GM12878 (cell line): ENCODE results near the gene KRT71. TPM values are rescaled to one million over a fixed set of nuclear protein-coding genes. Genes with fewer than 3 reads are reported as not detected.

Source experiments
- ATAC-seq: fragments of 200-7000 bp; cut with Tn5 transposase; 3 replicates; pipeline ENCODE4 v1.9.1; 2020; ENCODE audit warnings: mild to moderate bottlenecking, moderate library complexity
- BruUV-seq: library from RNA; stranded (reverse); fragments of 400-500 nt; replicated peaks from 2 replicates; lab custom pipeline; 2021; lab: Mats Ljungman, UMichigan
- CTCF ChIA-PET: fragments of 300-600 bp; sonication (Branson Sonifier 250); formaldehyde crosslinking; extraction: SDS; loops from one replicate; lab custom pipeline; 2021; ENCODE audit warnings: inconsistent platforms; lab: Yijun Ruan, JAX
- POLR2A ChIA-PET: fragments of 350-600 bp; formaldehyde crosslinking; extraction: SDS; loops from one replicate; lab custom pipeline; 2021; ENCODE audit warnings: inconsistent platforms; lab: Charles Lee
- RAD21 ChIA-PET: fragments of 300-600 bp; sonication (Branson Sonifier 250); formaldehyde crosslinking; loops from one replicate; lab custom pipeline; 2023; ENCODE audit warnings: antibody characterized with exemption; ENCODE audit not compliant: unreplicated experiment; lab: Charles Lee
- SMC1A ChIA-PET: fragments of 300-600 bp; sonication (Branson Sonifier 250); formaldehyde crosslinking; loops from one replicate; lab custom pipeline; 2023; ENCODE audit not compliant: unreplicated experiment, uncharacterized antibody; lab: Charles Lee
- DNase-seq: peaks from one replicate; pipeline ENCODE4 v3.0.0-alpha.2; 2011; ENCODE audit warnings: low read depth, low spot score
- FAIRE-seq: peaks from 3 replicates; lab custom pipeline; 2011; peaks lifted over from hg19 to GRCh38; lab: Jason Lieb, UNC
- H2AFZ ChIP-seq: 2 replicates; pipeline ENCODE4 v1.6.0; 2011; ENCODE audit warnings: low read depth, low read length, control low read depth; ENCODE audit not compliant: control insufficient read depth
- H3K27ac ChIP-seq: 2 replicates; pipeline ENCODE4 v1.5.1; 2011; ENCODE audit warnings: control low read depth; ENCODE audit not compliant: control insufficient read depth, insufficient read depth
- H3K27me3 ChIP-seq, 2 experiments: replicated peaks in 1 of 2; 2 replicates each; pipeline versions ENCODE4 v1.6.0 to v1.6.1; 2011; ENCODE audit warnings: low read length in 1 of 2; ENCODE audit not compliant: control insufficient read depth in 2 of 2, insufficient read depth in 2 of 2
- H3K36me3 ChIP-seq, 2 experiments: 2 replicates each; pipeline ENCODE4 v1.5.1; 2011; ENCODE audit warnings: low read length in 1 of 2; ENCODE audit not compliant: control insufficient read depth in 2 of 2, insufficient read depth in 2 of 2
- H3K4me1 ChIP-seq: 2 replicates; pipeline ENCODE4 v1.6.1; 2011; ENCODE audit warnings: mild to moderate bottlenecking, low read length, moderate library complexity, mixed read lengths; ENCODE audit not compliant: control insufficient read depth, insufficient read depth
- H3K4me2 ChIP-seq: 2 replicates; pipeline ENCODE4 v1.6.0; 2011; ENCODE audit warnings: control low read depth; ENCODE audit not compliant: control insufficient read depth, insufficient read depth
- H3K4me3 ChIP-seq: fragments of 200-600 bp; sonication (generic); 2 replicates; pipeline ENCODE4 v1.5.1; 2016
- H3K79me2 ChIP-seq: 2 replicates; pipeline ENCODE4 v1.6.0; 2011; ENCODE audit warnings: low read length; ENCODE audit not compliant: control insufficient read depth, insufficient read depth
- H3K9ac ChIP-seq: 2 replicates; pipeline ENCODE4 v1.8.0; 2011; ENCODE audit warnings: low read length, control low read depth, mixed read lengths; ENCODE audit not compliant: control insufficient read depth, insufficient read depth
- H3K9me3 ChIP-seq: replicated peaks from 3 replicates; pipeline ENCODE4 v1.5.1; 2011; ENCODE audit warnings: mild to moderate bottlenecking, low read length; ENCODE audit not compliant: control insufficient read depth, insufficient read depth
- H4K20me1 ChIP-seq: 2 replicates; pipeline ENCODE4 v1.6.0; 2011; ENCODE audit not compliant: control insufficient read depth, insufficient read depth
- ATF7 ChIP-seq: fragments of 450-650 bp; IDR thresholded peaks from 2 replicates; pipeline ENCODE4 v1.6.1; 2016; ENCODE audit warnings: low read depth, mild to moderate bottlenecking
- BMI1 ChIP-seq: fragments of 450-650 bp; IDR thresholded peaks from 2 replicates; pipeline ENCODE4 v1.6.1; 2016; ENCODE audit warnings: mild to moderate bottlenecking, moderate library complexity, borderline replicate concordance
- CHD2 ChIP-seq: IDR thresholded peaks from 2 replicates; pipeline ENCODE4 v1.6.1; 2011; ENCODE audit warnings: low read depth, low read length, improper control_type of control experiment, borderline replicate concordance
- ELK1 ChIP-seq: IDR thresholded peaks from 2 replicates; pipeline ENCODE4 v1.6.1; 2012; ENCODE audit warnings: low read depth, low read length, improper control_type of control experiment
- ESRRA ChIP-seq: IDR thresholded peaks from 2 replicates; pipeline ENCODE4 v1.6.1; 2012; ENCODE audit warnings: mild to moderate bottlenecking, low read length, improper control_type of control experiment
- MEF2B ChIP-seq: fragments of 450-650 bp; IDR thresholded peaks from 2 replicates; pipeline ENCODE4 v1.6.1; 2018; ENCODE audit warnings: mild to moderate bottlenecking, moderate library complexity; ENCODE audit not compliant: partially characterized antibody, poor library complexity, severe bottlenecking
- RBBP5 ChIP-seq: fragments of 200-600 bp; sonication (generic); conservative IDR thresholded peaks from 2 replicates; pipeline ENCODE4 v1.6.1; 2016
- RFX5 ChIP-seq: IDR thresholded peaks from 2 replicates; pipeline ENCODE4 v1.6.1; 2011; ENCODE audit warnings: low read depth, low read length, improper control_type of control experiment
- RUNX3 ChIP-seq: IDR thresholded peaks from 2 replicates; pipeline ENCODE4 v1.6.1; 2012; ENCODE audit warnings: low read length, inconsistent platforms
- SKIL ChIP-seq: fragments of 450-650 bp; IDR thresholded peaks from 2 replicates; pipeline ENCODE4 v1.6.1; 2017; ENCODE audit warnings: mild to moderate bottlenecking, low read depth, inconsistent platforms; ENCODE audit not compliant: poor library complexity, severe bottlenecking
- SMARCA5 ChIP-seq: fragments of 450-650 bp; IDR thresholded peaks from 2 replicates; pipeline ENCODE4 v1.6.1; 2017; ENCODE audit warnings: mild to moderate bottlenecking
- SP1 ChIP-seq: IDR thresholded peaks from one replicate; pipeline ENCODE4 v1.6.1; 2011; ENCODE audit warnings: low read depth, low read length
- SRF ChIP-seq, 2 experiments: IDR thresholded peaks; 2 replicates each; pipeline ENCODE4 v1.6.1; 2011; ENCODE audit warnings: low read depth in 2 of 2, low read length in 2 of 2, mild to moderate bottlenecking in 1 of 2, moderate library complexity in 1 of 2
- TCF7 ChIP-seq: IDR thresholded peaks from 2 replicates; pipeline ENCODE4 v1.6.1; 2014; ENCODE audit warnings: antibody characterized with exemption, borderline replicate concordance
- ZNF384 ChIP-seq: IDR thresholded peaks from 2 replicates; pipeline ENCODE4 v1.6.1; 2012; ENCODE audit warnings: low read depth, mild to moderate bottlenecking, low read length, improper control_type of control experiment, borderline replicate concordance
- ZNF622 ChIP-seq: fragments of 450-650 bp; IDR thresholded peaks from 2 replicates; pipeline ENCODE4 v1.6.1; 2017; ENCODE audit warnings: mild to moderate bottlenecking, inconsistent platforms
- ZNF687 ChIP-seq: fragments of 450-650 bp; IDR thresholded peaks from 2 replicates; pipeline ENCODE4 v1.6.1; 2017; ENCODE audit warnings: mild to moderate bottlenecking, moderate library complexity
- WGBS: methylation state at CpG from one replicate; pipeline ENCODE4 v1.1.6; 2016; ENCODE audit warnings: low lambda C conversion rate; ENCODE audit not compliant: insufficient replicate concordance, insufficient coverage; ENCODE audit errors: missing lambda C conversion rate; 5-methylcytosine and 5-hydroxymethylcytosine counted together
- in situ Hi-C: fragments of 300-500 bp; cut with MboI; formaldehyde crosslinking; loops from 9 replicates; pipeline ENCODE4 v1.14.3; 2018; ENCODE audit warnings: mixed read lengths
- intact Hi-C: fragments of 100-400 bp; cut with micrococcal nuclease; formaldehyde crosslinking; loops from one replicate; pipeline ENCODE4 v1.14.2; 2022; ENCODE audit not compliant: unreplicated experiment
- polyA plus RNA-seq, 11 experiments: library from polyadenylated mRNA; depleted of rRNA in 4 of 11; unstranded in 6 of 11; stranded (reverse) in 5 of 11; fragments of >200 nt; fragmentation: Nextera tagmentation in 4 of 11; fragmentation: Illumina TruSeq in 1 of 11; extraction: Ambion mirVana in 4 of 11; extraction: Trizol in 1 of 11; gene quantifications; 1 replicate in 1 of 11; 2 replicates in 10 of 11; pipeline versions ENCODE4 v1.2.1 to v1.2.3, GENCODE V29; 2011 to 2016; ENCODE audit warnings: inconsistent platforms in 2 of 11, missing spikeins in 2 of 11, low read depth in 1 of 11
- total RNA-seq, 4 experiments: library from RNA; depleted of rRNA in 3 of 4; stranded (reverse); fragments of >200 nt in 3 of 4; fragmentation: Illumina TruSeq in 1 of 4; extraction: Trizol in 1 of 4; gene quantifications; 2 replicates each; pipeline versions ENCODE4 v1.2.1 to v1.2.3, GENCODE V29; 2013 to 2021

KRT71 gene
- total and polyA plus RNA-seq, 10 of the 15 experiments (the other 5 are each of a cell fraction or from before 2014, with no cell fraction given) = not detected

GRCh38 chr12:52529846-52530245 lies 23.1 kb downstream of the KRT71 start:
- Histone ChIP-seq H3K4me2 (no peak overlapping the region), H4K20me1 (no peaks in the 10 kb centered on the region), H3K9me3 (no peaks in the 10 kb centered on the region), H3K27ac (no peak overlapping the region), H3K36me3 (no peaks in the 10 kb centered on the region), H3K79me2 (no peaks in the 10 kb centered on the region), H3K27me3 (peaks cover 0 to 4% of the 10 kb centered on the region in 2 experiments; a peak in 2 of 4 replicates), H2AFZ (no peak overlapping the region), H3K9ac (no peak overlapping the region), H3K4me3 (no peak overlapping the region), H3K4me1 (no peaks in the 10 kb centered on the region)
- in situ Hi-C loops = no loop called here
- CTCF ChIA-PET = interaction anchor here (1.2 kb wide), 1 partner anchor 9 kb away, joined by 4 read pairs; no protein-coding TSS in a partner anchor
- BruUV-seq = no TSS peak
- POLR2A ChIA-PET = no interaction called here
- no peak for TF ChIP-seq ELK1
- no peak for TF ChIP-seq ATF7
- TF ChIP-seq SRF (IDR thresholded peaks at IDR 0.05; ENCODE audit: low read depth in 2 of 2, low read length in 2 of 2) = no peak
- no peak for TF ChIP-seq RBBP5
- TF ChIP-seq ZNF622 = no peak
- TF ChIP-seq CHD2 = no peak
- no peak for TF ChIP-seq TCF7
- no peak for TF ChIP-seq SMARCA5
- no peak for TF ChIP-seq MEF2B
- TF ChIP-seq RUNX3 = no peak
- no peak for TF ChIP-seq SKIL
- no peak for TF ChIP-seq ESRRA
- TF ChIP-seq BMI1 = no peak
- TF ChIP-seq SP1 = no peak
- TF ChIP-seq ZNF384 = no peak
- no peak for TF ChIP-seq RFX5
- no peak for TF ChIP-seq ZNF687
- intact Hi-C loops = no loop called here
- ATAC-seq (no peak), DNase-seq (no peak), FAIRE-seq (no peak)
- WGBS = 21% methylated on average over 9 of the region's 9 CpGs
- SMC1A ChIA-PET = no interaction called here
- RAD21 ChIA-PET = no interaction called here
